Right ventricle myocardium superior (tissue), 1 donor: ENCODE data around the gene ZNF594. TPM values are rescaled to one million over a fixed set of nuclear protein-coding genes. Genes with fewer than 3 reads are reported as not detected.
"Not testable (repeated sequence)": the region's sequence is repeated elsewhere in the genome, so short reads cannot be mapped to it uniquely, and the experiment has no call there.

Experiments
- ATAC-seq: fragments of 200-7000 bp; cut with Tn5 transposase; one replicate; pipeline ENCODE4 v1.9.1; 2020; ENCODE audit warnings: mild to moderate bottlenecking; ENCODE audit not compliant: poor library complexity
- DNase-seq: peaks from one replicate; pipeline ENCODE4 v3.0.0-alpha.2; 2020
- intact Hi-C: fragments of 100-400 bp; cut with DNase I; formaldehyde crosslinking; loops from one replicate; pipeline ENCODE4 v1.11.2; 2022
- long read RNA-seq: library from polyadenylated mRNA; unstranded; transcript quantifications from one replicate; pipeline ENCODE4 v2.0.0, GENCODE V29; 2021
- total RNA-seq: library from RNA; stranded (reverse); fragmentation: NEBNext Ultra II Directional; extraction: Animal tissue kit (Norgen Biotek cat#: 25700); gene quantifications from one replicate; pipeline ENCODE4 v1.2.1, GENCODE V29; 2021
- donor health status: DM: no; HTN: yes; CAD: no; lungs with severe emphysema.

Gene ZNF594
- 5.2 TPM for total RNA-seq
- long read RNA-seq, full-length matches to known transcripts, result 2 of 2 reads
- long read RNA-seq, partial matches to known transcripts, result 0 of 2 reads
- long read RNA-seq, other reads (novel, unspliced or antisense), result 0 of 2 reads

DNA sequence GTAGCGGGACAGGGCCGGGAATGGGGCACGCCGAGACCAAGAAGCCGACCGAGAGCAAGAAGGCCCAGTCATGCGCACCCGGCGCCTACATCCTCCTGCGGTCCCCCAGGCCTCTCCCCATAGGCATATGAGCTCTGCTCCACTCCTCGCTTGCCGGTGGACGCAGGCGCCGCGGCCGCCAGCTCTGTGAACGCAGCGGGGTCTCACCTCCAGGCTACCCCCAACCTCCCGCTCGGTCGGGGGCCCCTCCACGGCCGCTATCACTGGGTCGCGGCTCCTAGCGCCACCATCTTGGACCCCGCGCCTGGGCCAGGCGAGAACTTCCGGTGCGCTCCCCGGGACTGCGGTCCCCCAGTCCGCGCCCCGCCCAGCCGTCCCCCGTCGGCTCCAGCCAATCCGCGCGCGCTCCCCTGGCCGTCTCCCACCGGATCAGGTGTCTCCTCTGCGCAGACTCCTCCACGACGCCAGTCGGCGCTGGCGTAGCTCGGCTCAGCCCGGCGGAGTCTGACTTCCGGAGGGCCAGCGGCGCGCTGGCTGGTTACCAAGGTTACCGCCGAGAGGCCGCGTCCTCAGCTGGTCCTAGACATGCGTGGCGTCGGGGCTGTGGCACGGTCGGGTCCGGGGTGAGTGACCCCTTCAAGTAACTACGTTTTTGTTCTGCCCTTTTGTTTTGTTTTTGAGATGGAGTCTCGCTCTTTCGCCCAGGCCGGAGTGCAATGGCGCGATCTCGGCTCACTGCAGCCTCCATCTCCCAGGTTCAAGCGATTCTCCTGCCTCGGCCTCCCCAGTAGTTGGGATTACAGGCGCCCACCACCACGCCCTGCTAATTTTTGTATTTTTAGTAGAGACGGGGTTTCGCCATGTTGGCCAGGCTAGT, at the start of gene ZNF594:
TSS of gene ZNF594 (minus strand) at position 328 of the 877 bp plus-strand sequence. CDS start 7,612 bp downstream, outside the sequence.
- ATAC-seq (peak; percentile 100), DNase-seq (peak; percentile 98)
- intact Hi-C loops, result no loop called here

DNA sequence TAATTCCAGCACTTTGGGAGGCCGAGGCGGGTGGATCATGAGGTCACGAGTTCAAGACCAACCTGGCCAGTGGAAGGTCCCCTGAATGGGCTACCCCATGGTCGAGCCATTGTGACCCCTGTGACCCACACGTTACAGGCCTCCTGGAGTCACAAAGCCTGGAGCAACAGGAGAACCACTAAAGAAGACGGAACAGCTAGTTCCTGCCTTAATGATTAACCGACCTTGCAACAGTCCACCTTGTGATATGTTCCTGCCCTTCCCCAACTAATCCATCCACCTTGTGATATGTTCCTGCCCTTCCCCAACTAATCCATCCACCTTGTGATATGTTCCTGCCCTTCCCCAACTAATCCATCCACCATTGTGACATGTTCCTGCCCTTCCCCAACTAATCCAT, 48.1 kb upstream of the ZNF594 start:
- DNase-seq, ATAC-seq, intact Hi-C loops: not testable (repeated sequence)

DNA sequence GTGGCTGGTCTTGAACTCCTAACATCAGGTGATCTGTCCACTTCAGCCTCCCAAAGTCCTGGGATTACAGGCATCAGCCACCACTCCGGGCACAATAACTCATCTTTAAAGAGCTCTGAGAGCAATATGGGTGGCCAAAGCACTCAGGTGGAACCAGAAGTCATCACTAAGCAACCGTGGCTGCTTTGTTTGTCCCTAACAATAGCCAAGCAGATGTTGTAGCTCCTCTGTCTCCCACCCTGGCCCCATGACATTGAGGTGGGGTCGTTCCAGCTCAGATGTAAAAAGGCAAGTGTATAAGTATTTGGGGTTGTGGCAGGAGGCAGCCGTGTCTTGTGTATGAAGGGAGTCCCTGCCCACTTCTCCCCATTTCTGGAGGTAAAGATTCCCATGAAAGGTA, 46.7 kb upstream of the ZNF594 start:
- DNase-seq (no peak), ATAC-seq (no peak)
- intact Hi-C loops, result no loop called here

DNA sequence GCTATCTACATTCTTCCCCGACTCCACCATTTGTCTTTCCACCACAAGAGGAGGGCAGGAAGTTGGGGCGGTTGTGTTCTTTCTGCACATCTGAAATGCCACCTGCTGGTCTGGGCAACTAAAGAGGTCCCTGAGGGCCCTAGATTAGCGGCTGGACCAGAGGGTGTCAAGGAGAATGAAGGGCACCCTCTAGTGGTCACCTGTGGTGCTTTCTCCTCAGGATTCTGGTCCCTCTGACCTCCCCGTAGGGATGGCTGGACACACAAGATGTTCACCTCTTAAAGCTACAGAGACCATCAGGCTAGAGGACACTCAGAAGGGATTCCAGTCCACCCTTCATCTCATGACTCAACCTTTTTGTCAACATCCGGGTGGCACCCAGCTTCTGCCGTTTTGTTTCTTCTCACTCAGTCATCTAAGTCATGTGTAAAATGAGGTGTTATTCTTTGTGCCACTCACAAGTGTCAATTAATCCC, 45.9 kb upstream of the ZNF594 start:
- peak; percentile 52 for ATAC-seq
- DNase-seq, result peak; percentile 50
- intact Hi-C loops, result no loop called here

DNA sequence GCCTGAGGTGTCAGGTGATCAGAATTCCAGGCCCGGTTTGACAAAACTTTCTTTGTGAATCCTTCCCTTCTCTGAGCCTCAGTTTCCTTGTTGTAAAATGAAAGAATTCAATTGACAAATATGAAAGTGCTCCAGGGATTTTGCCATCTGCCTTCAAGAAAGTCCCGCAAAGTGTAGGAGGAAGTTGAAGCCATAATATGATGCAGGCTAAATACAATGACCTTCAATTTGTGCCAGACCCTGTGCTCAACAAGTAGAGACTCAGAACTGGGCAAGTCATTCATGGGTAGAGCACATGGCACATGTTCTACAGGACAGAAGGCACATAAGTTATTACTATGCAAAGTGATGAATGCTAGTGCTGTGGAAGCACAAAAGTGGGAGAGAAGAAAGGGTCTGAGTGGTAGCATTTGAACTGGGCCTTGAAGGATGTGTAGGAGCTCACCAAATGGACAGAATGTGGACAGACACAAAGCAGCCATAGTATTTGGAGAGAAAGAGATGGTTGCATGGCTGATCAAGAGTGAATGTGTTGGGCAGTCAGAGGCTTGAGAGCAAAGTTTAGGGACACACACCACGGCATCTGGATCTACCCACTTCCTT, 45.4 kb upstream of the ZNF594 start:
- intact Hi-C loops, result no loop called here
- no peak for ATAC-seq

DNA sequence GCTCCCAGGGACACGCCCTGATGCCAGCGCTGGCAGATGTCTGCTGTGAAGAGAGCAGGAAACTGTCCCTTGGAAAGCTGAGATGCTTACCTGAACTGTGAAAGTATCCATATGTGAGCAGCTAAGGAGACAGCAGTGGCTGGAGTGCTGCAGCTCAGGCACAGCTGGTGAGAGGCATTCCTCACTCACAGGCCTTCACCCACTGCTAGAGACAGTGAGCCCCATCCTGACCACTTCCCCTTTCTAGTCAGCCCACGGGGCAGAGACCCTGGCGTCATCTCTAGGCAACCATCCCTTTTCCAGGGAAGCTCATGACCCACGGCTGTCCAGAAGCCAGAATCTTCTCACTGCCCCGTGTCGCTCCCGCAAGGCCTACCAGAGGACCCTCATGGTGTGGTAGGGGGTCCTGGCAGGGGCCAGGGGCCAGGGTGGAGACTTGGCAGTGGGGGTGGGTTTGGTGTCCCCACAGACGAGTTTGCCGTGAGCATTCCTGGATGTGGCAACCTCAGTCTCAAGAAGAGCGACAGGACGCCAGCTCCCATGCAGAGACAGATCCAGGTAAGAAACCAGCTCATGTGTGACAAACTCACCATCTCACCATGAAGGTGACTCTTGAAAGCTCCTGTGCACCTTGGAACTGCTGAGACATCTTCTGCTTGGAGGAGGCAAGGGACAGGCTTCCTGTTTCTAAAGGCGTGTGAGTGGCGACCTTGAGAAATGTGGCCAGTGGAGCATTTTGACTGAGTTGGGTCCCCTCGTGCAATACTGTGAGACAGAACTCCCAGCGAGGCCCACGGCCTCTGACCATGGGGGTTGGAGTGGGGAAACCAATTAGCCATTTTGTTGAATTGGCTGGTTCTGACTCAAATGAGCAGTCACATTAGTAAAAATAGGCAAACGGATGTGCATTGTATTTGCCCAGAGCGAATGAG, 43.2 kb upstream of the ZNF594 start, which contains the start of gene SCIMP:
TSS of gene SCIMP (minus strand) at position 216 of the 932 bp plus-strand sequence. CDS start at position 111, 105 bp downstream.
- DNase-seq, result no peak
- ATAC-seq, result peak; percentile 45
- intact Hi-C loops, result no loop called here

More for the DNA sequence above, 45.4 kb upstream of the ZNF594 start:
- no peak for DNase-seq

DNA sequence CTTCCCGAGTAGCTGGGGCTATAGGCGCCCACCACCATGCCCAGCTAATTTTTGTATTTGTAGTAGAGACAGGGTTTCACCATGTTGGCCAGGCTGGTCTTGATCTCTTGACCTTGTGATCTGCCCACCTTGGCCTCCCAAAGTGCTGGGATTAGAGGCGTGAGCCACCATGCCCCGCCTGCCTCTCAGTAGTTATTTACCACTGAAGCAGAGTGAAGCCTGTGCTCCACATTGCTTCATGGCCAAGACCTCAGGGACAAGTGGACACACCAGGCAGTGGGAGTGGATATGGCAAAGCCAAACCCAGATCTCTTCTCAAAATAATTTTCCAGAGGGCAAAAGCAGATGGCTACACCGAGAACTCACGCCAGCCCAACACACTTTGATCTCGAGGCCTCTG, 41.8 kb upstream of the ZNF594 start:
- DNase-seq, ATAC-seq, intact Hi-C loops: not testable (repeated sequence)

DNA sequence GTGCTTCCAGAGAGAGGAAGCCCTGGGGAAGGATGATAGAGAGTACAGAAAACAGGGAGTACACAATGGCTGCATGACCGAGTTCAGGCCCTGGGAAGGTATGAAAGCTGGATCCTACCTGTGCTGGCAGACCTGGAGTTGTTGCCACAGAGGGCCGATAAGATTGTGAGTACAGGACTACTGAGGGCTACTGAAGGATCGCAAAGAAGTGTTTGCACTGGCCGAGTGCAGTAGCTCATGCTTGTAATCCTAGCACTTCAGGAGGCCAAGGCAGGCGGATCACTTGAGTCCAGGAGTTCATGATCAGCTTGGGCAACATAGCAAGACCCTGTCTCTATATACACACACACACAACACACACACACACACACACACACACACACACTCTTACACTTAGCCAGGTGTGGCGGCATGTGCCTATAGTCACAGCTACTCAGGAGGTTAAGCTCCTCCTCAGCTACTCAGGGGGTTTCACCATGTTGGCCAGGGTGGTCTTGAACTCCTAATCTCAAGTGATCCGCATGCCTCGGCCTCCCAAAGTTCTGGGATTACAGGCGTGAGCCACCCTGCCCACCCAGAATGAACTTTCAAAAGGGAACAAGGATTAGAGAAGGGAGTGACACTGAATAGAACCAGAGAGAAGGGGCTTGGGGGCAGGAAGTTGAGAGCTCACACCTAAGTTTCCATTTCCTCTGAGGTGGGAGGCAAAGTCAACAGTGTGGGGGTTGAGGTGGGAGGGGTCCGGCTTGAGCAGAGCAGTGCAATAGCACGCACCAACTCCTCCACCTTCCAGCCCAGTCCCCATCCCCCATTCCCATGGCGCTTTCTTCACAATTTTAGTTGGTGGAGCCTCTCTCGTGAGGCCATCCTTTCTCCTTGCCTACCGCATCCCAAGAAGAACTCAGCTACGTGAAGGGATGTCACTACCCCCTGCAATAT, 35.5 kb upstream of the ZNF594 start:
- intact Hi-C loops, result no loop called here
- ATAC-seq, result no peak
- no peak for DNase-seq

DNA sequence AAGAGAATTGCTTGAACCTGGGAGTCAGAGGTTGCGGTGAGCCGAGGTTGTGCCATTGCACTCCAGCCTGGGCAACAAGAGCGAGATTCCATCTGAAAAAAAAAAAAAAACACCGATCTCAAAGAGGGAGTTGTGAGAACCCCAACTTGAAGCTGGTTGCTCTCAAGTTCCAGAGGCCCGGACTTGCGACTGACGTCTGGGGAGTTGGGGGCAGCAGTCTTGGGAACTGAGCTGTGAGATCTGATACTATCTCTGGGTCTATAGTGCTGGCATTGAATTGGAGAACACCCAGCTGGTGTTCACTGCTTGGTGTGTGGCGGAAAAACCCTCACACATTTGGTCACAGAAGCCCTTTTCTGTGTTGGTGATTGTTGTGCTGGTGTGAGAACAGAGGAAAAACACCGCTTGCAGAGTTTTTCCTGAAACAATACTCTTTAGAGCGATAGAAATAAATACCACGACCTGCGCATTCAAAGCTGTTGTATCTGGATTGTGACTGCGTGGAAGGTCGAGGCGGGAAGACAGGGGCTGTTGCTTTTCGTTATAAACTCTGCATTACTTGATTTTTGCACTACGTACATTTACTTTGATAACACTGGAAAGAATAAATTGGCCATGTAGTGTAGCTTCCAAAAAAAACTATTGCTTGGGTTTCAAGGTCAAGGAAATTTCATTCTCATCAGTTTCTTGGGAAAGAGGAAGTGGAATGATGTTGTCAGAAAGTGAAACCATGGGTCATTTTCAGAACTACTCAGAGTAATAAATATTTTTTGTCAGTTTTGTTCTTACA, 34.2 kb upstream of the ZNF594 start:
- intact Hi-C loops, result no loop called here
- DNase-seq (no peak), ATAC-seq (no peak)

DNA sequence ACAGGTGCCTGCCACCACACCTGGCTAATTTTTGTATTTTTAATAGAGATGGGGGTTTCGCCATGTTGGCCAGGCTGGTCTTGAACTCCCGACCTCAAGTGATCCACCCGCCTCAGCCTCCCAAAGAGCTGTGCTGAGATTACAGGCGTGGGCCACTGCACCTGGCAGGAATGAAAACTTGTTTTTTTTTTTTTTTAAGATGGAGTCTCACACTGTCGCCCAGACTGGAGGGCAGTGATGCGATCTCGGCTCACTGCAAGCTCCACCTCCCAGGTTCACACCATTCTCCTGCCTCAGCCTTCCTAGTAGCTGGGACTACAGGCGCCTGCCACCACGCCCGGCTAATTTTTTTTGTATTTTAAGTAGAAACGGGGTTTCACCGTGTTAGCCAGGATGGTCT, 30.2 kb upstream of the ZNF594 start:
- intact Hi-C loops, ATAC-seq, DNase-seq: not testable (repeated sequence)

DNA sequence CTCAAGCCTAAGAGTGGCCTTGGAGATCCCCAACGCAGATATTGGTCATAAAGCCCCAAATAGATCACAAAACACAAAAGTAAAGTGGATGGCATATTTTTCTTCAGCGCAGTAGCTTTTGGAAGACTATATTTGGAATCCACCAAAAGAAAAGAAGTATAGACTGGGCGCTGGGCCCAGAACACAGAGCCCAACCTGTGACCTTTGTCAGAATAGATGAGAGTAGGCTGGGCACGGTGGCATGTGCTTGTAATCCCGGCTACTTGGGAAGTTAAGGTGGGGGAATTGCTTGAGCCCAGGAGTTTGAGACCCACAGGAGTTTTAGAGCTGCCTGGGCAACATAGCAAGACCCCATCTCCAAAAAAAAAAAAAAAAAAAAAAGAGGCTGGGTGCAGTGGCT, 28.4 kb upstream of the ZNF594 start:
- intact Hi-C loops, result no loop called here
- DNase-seq, result no peak
- ATAC-seq, result peak; percentile 51

DNA sequence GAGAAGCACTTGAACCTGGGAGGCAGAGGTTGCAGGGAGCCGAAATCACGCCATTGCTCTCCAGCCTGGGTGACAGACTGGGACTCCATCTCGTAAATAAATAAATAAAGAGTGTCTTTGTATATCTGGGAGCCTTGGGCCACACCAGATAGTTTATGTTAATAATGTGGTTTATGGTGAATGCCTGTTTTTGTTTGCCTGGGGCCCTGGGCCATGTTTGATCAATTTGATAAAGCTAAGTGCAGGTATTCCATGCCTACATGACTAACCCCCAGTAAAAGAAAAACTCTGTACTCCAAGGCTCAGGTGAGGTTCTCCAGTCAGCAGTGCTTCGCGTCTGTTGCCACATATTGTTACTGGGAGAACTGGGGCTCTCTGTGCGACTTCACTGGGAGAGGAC, 27.9 kb upstream of the ZNF594 start:
- intact Hi-C loops, result no loop called here
- no peak for DNase-seq
- no peak for ATAC-seq

DNA sequence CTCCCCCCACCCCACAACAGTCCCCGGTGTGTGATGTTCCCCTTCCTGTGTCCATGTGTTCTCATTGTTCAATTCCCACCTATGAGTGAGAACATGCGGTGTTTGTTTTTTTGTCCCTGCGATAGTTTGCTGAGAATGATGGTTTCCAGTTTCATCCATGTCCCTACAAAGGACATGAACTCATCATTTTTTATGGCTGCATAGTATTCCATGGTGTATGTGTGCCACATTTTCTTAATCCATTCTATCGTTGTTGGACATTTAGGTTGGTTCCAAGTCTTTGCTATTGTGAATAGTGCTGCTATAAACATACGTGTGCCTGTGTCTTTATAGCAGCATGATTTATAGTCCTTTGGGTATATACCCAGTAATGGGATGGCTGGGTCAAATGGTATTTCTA, 25.9 kb upstream of the ZNF594 start:
- ATAC-seq, DNase-seq, intact Hi-C loops: not testable (repeated sequence)

DNA sequence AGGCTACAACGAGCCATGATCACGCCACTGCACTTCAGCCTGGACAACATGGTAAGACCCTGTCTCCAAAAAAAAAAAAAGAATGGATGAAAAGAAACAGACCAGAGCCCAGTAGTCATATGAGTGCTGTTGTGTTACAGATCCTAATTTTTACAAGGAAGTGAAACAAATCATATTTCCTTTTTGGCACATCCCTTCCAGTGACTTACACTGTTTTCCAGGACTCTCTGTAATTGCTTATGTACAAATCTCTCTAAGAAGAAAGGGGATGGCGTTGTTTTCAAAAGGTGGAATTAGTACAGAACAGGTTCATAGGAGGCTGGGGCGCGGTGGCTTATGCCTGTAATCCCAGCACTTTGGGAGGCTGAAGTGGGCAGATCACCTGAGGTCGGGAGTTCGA, 19.8 kb upstream of the ZNF594 start:
- intact Hi-C loops, result no loop called here
- peak; percentile 41 for ATAC-seq
- DNase-seq, result no peak

DNA sequence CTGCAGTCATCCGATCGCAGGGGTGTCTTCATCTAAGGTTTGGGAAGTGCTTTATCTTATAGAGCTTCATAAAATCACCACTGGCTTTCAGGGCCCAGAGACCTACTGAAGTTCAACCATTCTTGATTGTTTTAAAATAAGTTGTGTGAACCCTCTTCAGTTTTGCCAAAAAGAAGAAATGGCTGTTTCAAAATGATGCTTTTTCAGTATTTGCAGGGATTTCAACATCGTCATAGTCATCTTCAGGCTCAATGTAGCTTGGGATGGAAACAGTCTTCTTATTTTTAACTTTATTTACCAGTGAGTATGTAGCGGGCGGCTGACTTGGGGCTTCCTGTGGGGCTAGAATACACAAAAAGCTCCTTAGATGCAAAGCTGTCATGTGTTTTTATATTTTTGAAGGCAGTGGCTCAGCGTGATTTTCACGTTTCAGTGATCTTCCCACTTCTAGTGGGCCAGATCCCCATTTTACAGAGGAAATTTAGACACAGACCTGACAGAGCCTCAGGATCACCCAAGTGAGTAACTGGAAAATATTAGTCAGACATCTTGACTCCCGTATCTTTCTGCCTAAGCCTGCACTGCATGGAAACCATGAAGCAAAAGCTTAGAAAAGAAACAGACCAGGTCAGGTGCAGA, 19.1 kb upstream of the ZNF594 start:
- ATAC-seq (no peak), DNase-seq (no peak)
- intact Hi-C loops, result no loop called here

DNA sequence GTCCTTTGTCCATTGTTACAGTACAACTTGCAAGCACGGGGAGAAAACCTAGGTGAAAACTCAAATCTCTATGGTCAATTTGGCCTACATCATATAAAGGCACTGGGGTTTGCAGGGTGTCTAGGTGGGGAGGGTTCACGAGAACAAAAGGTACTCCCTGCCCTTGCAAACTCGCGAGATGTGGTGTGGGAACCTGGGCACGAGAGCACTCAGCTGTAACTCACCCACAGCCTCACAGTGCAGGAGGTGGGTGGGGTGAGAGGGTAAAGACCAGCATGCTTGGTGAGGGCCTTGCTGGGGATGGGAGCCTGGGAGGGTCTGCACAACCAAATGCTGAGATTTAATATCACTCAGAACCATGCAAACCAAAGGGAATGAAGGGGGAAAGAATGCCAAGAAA, 18.4 kb upstream of the ZNF594 start:
- intact Hi-C loops, result no loop called here
- DNase-seq (no peak), ATAC-seq (no peak)
